Measurements from ENCODE around the gene ARIH1.
"Not testable (repeated sequence)": the region's sequence is repeated elsewhere in the genome, so short reads cannot be mapped to it uniquely, and the experiment has no call there.

ARIH1 gene

GRCh38 chr15:72472992-72473610 is 1.0 kb upstream of the ARIH1 start:
- TF ChIP-seq, protein P1, sequence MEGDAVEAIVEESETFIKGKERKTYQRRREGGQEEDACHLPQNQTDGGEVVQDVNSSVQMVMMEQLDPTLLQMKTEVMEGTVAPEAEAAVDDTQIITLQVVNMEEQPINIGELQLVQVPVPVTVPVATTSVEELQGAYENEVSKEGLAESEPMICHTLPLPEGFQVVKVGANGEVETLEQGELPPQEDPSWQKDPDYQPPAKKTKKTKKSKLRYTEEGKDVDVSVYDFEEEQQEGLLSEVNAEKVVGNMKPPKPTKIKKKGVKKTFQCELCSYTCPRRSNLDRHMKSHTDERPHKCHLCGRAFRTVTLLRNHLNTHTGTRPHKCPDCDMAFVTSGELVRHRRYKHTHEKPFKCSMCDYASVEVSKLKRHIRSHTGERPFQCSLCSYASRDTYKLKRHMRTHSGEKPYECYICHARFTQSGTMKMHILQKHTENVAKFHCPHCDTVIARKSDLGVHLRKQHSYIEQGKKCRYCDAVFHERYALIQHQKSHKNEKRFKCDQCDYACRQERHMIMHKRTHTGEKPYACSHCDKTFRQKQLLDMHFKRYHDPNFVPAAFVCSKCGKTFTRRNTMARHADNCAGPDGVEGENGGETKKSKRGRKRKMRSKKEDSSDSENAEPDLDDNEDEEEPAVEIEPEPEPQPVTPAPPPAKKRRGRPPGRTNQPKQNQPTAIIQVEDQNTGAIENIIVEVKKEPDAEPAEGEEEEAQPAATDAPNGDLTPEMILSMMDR (IDR thresholded peaks at IDR 0.05; ENCODE audit: insufficient read depth, low read length, poor library complexity, severe bottlenecking), result peak; percentile 8
- peaks cover 3% of the 10 kb centered on the region for H3K36me3 ChIP-seq (ENCODE audit: control insufficient read depth, insufficient read depth, low read length)
- peak overlapping the region; percentile 93 for H3K4me3 ChIP-seq (replicated peaks; ENCODE audit: low read depth, low read length)
- H3K27me3 ChIP-seq (replicated peaks; ENCODE audit: control insufficient read depth, insufficient read depth, low read length), result no peaks in the 10 kb centered on the region
- no peak for DNase-seq (ENCODE audit: extremely low read depth, insufficient read length)

GRCh38 chr15:72474466-72474911 is 359 bp downstream of the ARIH1 start:
- DNase-seq (ENCODE audit: extremely low read depth, insufficient read length), result no peak
- Histone ChIP-seq H3K36me3 (ENCODE audit: control insufficient read depth, insufficient read depth, low read length) (peaks cover 7% of the 10 kb centered on the region), H3K4me3 (replicated peaks; ENCODE audit: low read depth, low read length) (peak overlapping the region; percentile 93), H3K27me3 (replicated peaks; ENCODE audit: control insufficient read depth, insufficient read depth, low read length) (no peaks in the 10 kb centered on the region)
- TF ChIP-seq, protein P1 (IDR thresholded peaks at IDR 0.05; ENCODE audit: insufficient read depth, low read length, poor library complexity, severe bottlenecking), result no peak

- Histone ChIP-seq H3K27me3 (replicated peaks; ENCODE audit: control insufficient read depth, insufficient read depth, low read length) (no peaks in the 10 kb centered on the region), H3K4me3 (replicated peaks; ENCODE audit: low read depth, low read length) (peak overlapping the region; percentile 93), H3K36me3 (ENCODE audit: control insufficient read depth, insufficient read depth, low read length) (peaks cover 7% of the 10 kb centered on the region)
- peak; percentile 86 for DNase-seq (ENCODE audit: extremely low read depth, insufficient read length)
- TF ChIP-seq, protein P1 (IDR thresholded peaks at IDR 0.05; ENCODE audit: insufficient read depth, low read length, poor library complexity, severe bottlenecking), result no peak
Measured at GRCh38 chr15:72474912-72475628, 940 bp downstream of the ARIH1 start.

DNA sequence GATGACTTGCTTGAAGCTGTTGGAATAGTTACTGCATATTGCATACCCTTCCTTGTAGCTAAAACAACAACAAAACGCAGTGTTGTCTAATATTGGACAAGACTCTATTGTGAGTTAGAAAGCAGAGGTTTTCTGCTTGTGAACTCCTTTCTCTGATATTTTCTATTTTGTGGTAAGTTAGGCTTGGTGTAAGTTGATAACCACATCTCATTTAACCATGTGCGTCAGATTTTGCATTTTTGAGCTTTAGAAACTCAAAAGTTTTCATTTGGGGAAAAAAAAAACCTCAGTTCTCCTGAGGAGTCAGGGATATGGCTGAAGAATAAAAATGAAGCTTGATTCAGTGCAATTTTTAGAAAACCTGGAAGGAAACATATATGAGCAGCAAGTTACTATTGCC is 1.5 kb downstream of the ARIH1 start:
- no peaks in the 10 kb centered on the region for H3K27me3 ChIP-seq (replicated peaks; ENCODE audit: control insufficient read depth, insufficient read depth, low read length)
- no peak for DNase-seq (ENCODE audit: extremely low read depth, insufficient read length)

GRCh38 chr15:72476330-72476729 is 2.2 kb downstream of the ARIH1 start:
- H3K4me3 ChIP-seq (replicated peaks; ENCODE audit: low read depth, low read length), result peak overlapping the region; percentile 93
- H3K36me3 ChIP-seq (ENCODE audit: control insufficient read depth, insufficient read depth, low read length); DNase-seq (ENCODE audit: extremely low read depth, insufficient read length); H3K27me3 ChIP-seq (replicated peaks; ENCODE audit: control insufficient read depth, insufficient read depth, low read length): not testable (repeated sequence)

More for the DNA sequence above, 1.5 kb downstream of the ARIH1 start:
- TF ChIP-seq, protein P1 (IDR thresholded peaks at IDR 0.05; ENCODE audit: insufficient read depth, low read length, poor library complexity, severe bottlenecking), result no peak
- Histone ChIP-seq H3K36me3 (ENCODE audit: control insufficient read depth, insufficient read depth, low read length) (peaks cover 7% of the 10 kb centered on the region), H3K4me3 (replicated peaks; ENCODE audit: low read depth, low read length) (peak overlapping the region; percentile 93)

- Histone ChIP-seq H3K4me3 (replicated peaks; ENCODE audit: low read depth, low read length) (no peak overlapping the region), H3K27me3 (replicated peaks; ENCODE audit: control insufficient read depth, insufficient read depth, low read length) (no peaks in the 10 kb centered on the region), H3K36me3 (ENCODE audit: control insufficient read depth, insufficient read depth, low read length) (peaks cover 7% of the 10 kb centered on the region)
- TF ChIP-seq, protein P1 (IDR thresholded peaks at IDR 0.05; ENCODE audit: insufficient read depth, low read length, poor library complexity, severe bottlenecking), result no peak
- DNase-seq (ENCODE audit: extremely low read depth, insufficient read length), result no peak
Measured at GRCh38 chr15:72481015-72481659, 7.0 kb downstream of the ARIH1 start.
